Measurements from ENCODE around the gene KRTAP3-3.
A peak's percentile ranks its signal among the peaks of the same experiment; 100 is the strongest.

KRTAP3-3 gene

DNA sequence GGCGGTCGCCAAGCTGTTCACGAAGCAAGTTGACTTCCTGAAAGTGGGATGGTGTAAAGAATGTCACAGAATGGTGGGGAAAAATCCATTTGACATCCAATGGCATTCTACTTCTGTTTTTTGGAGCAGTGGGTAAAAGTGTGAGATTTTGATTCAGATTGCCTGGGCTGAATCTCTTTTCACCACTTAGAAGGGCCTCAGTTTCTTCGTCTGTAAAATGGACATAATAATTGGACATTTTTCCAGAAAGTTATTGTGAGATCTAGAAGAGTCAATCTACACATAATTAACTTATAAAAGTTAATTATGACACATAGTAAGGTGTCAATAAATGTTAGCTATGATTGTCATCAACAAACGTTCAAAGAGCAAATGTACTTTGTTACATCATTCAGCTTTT lies 12.8 kb downstream of the KRTAP3-3 start:
- Histone ChIP-seq H2AFZ (ENCODE audit: low read depth, low read length) (no peak overlapping the region), H3K36me3 (ENCODE audit: control insufficient read depth in 1 of 2, insufficient read depth in 2 of 2, low read depth in 1 of 2, low read length in 2 of 2) (no peaks in the 10 kb centered on the region), H3K18ac (ENCODE audit: low read depth in 1 of 2, low read length in 2 of 2) (no peak overlapping the region)

DNA sequence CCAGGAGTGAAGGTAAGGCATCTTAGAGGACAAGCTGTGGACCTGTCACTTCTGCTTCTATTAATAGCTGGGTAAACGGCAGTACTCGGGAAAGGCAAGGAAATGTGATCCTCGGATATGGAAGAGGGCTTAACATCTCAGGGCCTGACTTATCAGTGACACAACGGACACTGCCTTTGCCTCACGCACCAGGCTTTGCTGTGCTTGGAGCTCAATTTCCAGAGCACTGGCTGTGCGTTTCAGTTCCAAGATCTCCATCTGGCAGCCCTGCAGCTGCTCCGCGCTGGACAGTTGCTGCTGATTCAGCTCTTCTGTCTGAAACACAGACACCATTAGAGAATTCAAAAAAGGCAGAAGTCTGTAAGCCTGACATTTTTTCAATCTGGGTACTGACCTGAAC lies 13.4 kb downstream of the KRTAP3-3 start:
- H3K79me1 ChIP-seq (replicated peaks; ENCODE audit: low read length, poor library complexity, severe bottlenecking), result no peaks in the 10 kb centered on the region
- no peak overlapping the region for H3K4ac ChIP-seq (ENCODE audit: low read depth in 1 of 2, low read length in 2 of 2)
- H2AK5ac ChIP-seq (ENCODE audit: low read length, severe bottlenecking), result no peak overlapping the region
- no peak overlapping the region for H2BK15ac ChIP-seq (ENCODE audit: low read depth, poor library complexity, severe bottlenecking)
- H2BK12ac ChIP-seq (ENCODE audit: low read length in 2 of 2), result no peak overlapping the region
- no peaks in the 10 kb centered on the region for H3K9me3 ChIP-seq (ENCODE audit: control insufficient read depth, low read length)
- H2BK5ac ChIP-seq (ENCODE audit: low read depth, low read length, poor library complexity, severe bottlenecking), result no peak overlapping the region
- peak overlapping the region; percentile 65 for H3K9ac ChIP-seq (ENCODE audit: low read length)
- no peak overlapping the region for H2BK120ac ChIP-seq (ENCODE audit: low read depth, low read length)
- H3K23ac ChIP-seq (ENCODE audit: low read length in 2 of 2), result no peak overlapping the region
- H3K4me3 ChIP-seq (ENCODE audit: insufficient read depth in 1 of 2, low read depth in 1 of 2, low read length in 2 of 2), result peak overlapping the region in 1 of 2 experiments; percentile 50
- no peak overlapping the region for H3K4me2 ChIP-seq (ENCODE audit: low read length, poor library complexity, severe bottlenecking)
- no peaks in the 10 kb centered on the region for H3K36me3 ChIP-seq (ENCODE audit: control insufficient read depth in 1 of 2, insufficient read depth in 2 of 2, low read depth in 1 of 2, low read length in 2 of 2)
- 17% methylated on average over 8 of the region's 8 CpGs for WGBS
- H4K8ac ChIP-seq (ENCODE audit: low read length), result no peak overlapping the region
- no peak overlapping the region for H4K91ac ChIP-seq (ENCODE audit: low read length)
- no peak overlapping the region for H3K14ac ChIP-seq (ENCODE audit: low read length in 2 of 2)
- H3K4me1 ChIP-seq (ENCODE audit: control insufficient read depth, insufficient read depth, low read depth, low read length), result peaks cover 8% of the 10 kb centered on the region
- no peak overlapping the region for H3K27ac ChIP-seq (ENCODE audit: low read length, poor library complexity, severe bottlenecking)
- peak; percentile 33 for DNase-seq
- no peaks in the 10 kb centered on the region for H3K27me3 ChIP-seq (ENCODE audit: control insufficient read depth in 1 of 2, insufficient read depth in 1 of 2, low read length in 2 of 2)
- H2AFZ ChIP-seq (ENCODE audit: low read depth, low read length), result no peak overlapping the region
- no peak overlapping the region for H3K18ac ChIP-seq (ENCODE audit: low read depth in 1 of 2, low read length in 2 of 2)

More for the DNA sequence above, 12.8 kb downstream of the KRTAP3-3 start:
- Histone ChIP-seq H3K4me1 (ENCODE audit: control insufficient read depth, insufficient read depth, low read depth, low read length) (peaks cover 8% of the 10 kb centered on the region), H3K4me2 (ENCODE audit: low read length, poor library complexity, severe bottlenecking) (no peak overlapping the region), H3K27me3 (ENCODE audit: control insufficient read depth in 1 of 2, insufficient read depth in 1 of 2, low read length in 2 of 2) (no peaks in the 10 kb centered on the region), H3K9me3 (ENCODE audit: control insufficient read depth, low read length) (no peaks in the 10 kb centered on the region), H2BK15ac (ENCODE audit: low read depth, poor library complexity, severe bottlenecking) (no peak overlapping the region), H2BK5ac (ENCODE audit: low read depth, low read length, poor library complexity, severe bottlenecking) (no peak overlapping the region), H3K23ac (ENCODE audit: low read length in 2 of 2) (no peak overlapping the region), H2BK12ac (ENCODE audit: low read length in 2 of 2) (no peak overlapping the region), H3K27ac (ENCODE audit: low read length, poor library complexity, severe bottlenecking) (no peak overlapping the region), H4K91ac (ENCODE audit: low read length) (no peak overlapping the region), H3K4ac (ENCODE audit: low read depth in 1 of 2, low read length in 2 of 2) (no peak overlapping the region), H3K14ac (ENCODE audit: low read length in 2 of 2) (no peak overlapping the region), H4K8ac (ENCODE audit: low read length) (no peak overlapping the region), H2BK120ac (ENCODE audit: low read depth, low read length) (no peak overlapping the region), H3K9ac (ENCODE audit: low read length) (peak overlapping the region; percentile 65), H3K4me3 (ENCODE audit: insufficient read depth in 1 of 2, low read depth in 1 of 2, low read length in 2 of 2) (peak overlapping the region in 1 of 2 experiments; percentile 50), H2AK5ac (ENCODE audit: low read length, severe bottlenecking) (no peak overlapping the region), H3K79me1 (replicated peaks; ENCODE audit: low read length, poor library complexity, severe bottlenecking) (no peaks in the 10 kb centered on the region)
- no peak for DNase-seq
- 70% methylated on average over 3 of the region's 5 CpGs for WGBS

DNA sequence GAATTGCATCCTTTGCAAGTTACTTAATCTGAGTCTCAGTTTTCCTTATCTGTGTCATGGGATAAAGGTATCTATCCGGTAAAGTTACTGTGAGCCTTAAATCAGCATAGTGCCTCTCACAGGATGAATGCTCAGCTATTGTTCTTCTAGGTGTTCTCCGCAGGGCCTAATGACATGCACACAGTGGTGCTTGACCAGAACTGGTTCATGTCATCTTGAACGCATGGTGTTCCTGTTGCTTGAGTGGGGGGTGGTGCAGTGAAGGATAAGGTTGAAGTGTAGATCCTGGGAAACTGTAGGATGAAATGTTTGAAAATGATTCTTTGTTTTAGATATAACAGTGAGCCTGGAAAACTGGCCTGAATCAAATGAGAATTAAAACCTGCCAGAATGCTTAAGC lies 13.8 kb downstream of the KRTAP3-3 start:
- no peaks in the 10 kb centered on the region for H3K9me3 ChIP-seq (ENCODE audit: control insufficient read depth, low read length)
- no peak overlapping the region for H2BK15ac ChIP-seq (ENCODE audit: low read depth, poor library complexity, severe bottlenecking)
- H2AK5ac ChIP-seq (ENCODE audit: low read length, severe bottlenecking), result no peak overlapping the region
- no peak overlapping the region for H4K8ac ChIP-seq (ENCODE audit: low read length)
- no peak overlapping the region for H3K27ac ChIP-seq (ENCODE audit: low read length, poor library complexity, severe bottlenecking)
- no peaks in the 10 kb centered on the region for H3K79me1 ChIP-seq (replicated peaks; ENCODE audit: low read length, poor library complexity, severe bottlenecking)
- H2BK5ac ChIP-seq (ENCODE audit: low read depth, low read length, poor library complexity, severe bottlenecking), result no peak overlapping the region
- no peak overlapping the region for H3K14ac ChIP-seq (ENCODE audit: low read length in 2 of 2)
- H2BK120ac ChIP-seq (ENCODE audit: low read depth, low read length), result no peak overlapping the region
- no peaks in the 10 kb centered on the region for H3K36me3 ChIP-seq (ENCODE audit: control insufficient read depth in 1 of 2, insufficient read depth in 2 of 2, low read depth in 1 of 2, low read length in 2 of 2)
- no peak overlapping the region for H3K4ac ChIP-seq (ENCODE audit: low read depth in 1 of 2, low read length in 2 of 2)
- no peak overlapping the region for H3K4me2 ChIP-seq (ENCODE audit: low read length, poor library complexity, severe bottlenecking)
- H3K23ac ChIP-seq (ENCODE audit: low read length in 2 of 2), result no peak overlapping the region
- 76% methylated on average over 3 of the region's 3 CpGs for WGBS
- H2BK12ac ChIP-seq (ENCODE audit: low read length in 2 of 2), result no peak overlapping the region
- peak overlapping the region; percentile 65 for H3K9ac ChIP-seq (ENCODE audit: low read length)
- H2AFZ ChIP-seq (ENCODE audit: low read depth, low read length), result no peak overlapping the region
- H3K27me3 ChIP-seq (ENCODE audit: control insufficient read depth in 1 of 2, insufficient read depth in 1 of 2, low read length in 2 of 2), result no peaks in the 10 kb centered on the region
- peak overlapping the region in 1 of 2 experiments; percentile 50 for H3K4me3 ChIP-seq (ENCODE audit: insufficient read depth in 1 of 2, low read depth in 1 of 2, low read length in 2 of 2)
- H3K4me1 ChIP-seq (ENCODE audit: control insufficient read depth, insufficient read depth, low read depth, low read length), result peaks cover 8% of the 10 kb centered on the region
- H3K18ac ChIP-seq (ENCODE audit: low read depth in 1 of 2, low read length in 2 of 2), result no peak overlapping the region
- DNase-seq, result no peak
- H4K91ac ChIP-seq (ENCODE audit: low read length), result no peak overlapping the region

DNA sequence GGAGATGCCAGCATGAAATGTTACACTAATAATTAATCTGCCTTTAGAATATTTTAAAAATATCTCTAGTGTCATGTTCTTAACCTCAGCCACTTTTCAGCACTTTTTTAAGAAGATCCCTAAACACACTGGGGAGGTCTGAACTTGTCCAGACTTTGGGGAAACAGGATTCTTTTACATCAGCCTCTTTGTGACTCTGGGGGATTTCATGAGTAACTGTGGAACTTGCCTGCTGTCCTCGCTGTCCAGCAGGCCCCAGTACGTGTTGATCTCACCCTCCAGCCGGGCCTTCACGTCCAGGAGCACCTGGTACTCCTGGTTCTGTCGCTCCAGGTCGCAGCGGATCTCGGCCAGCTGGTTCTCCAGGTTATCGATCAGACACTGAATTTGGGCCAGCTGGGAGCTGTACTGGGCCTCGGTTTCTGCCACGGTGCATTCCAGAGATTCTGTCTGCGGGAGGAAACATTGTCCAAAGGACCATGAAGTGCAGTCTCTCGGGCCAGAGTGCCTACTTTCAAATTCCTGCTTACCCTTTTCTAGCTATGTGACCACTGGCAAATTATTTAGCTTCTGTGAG lies 15.3 kb downstream of the KRTAP3-3 start:
- no peak overlapping the region for H3K9ac ChIP-seq (ENCODE audit: low read length)

More for the DNA sequence above, 15.3 kb downstream of the KRTAP3-3 start:
- H3K4ac ChIP-seq (ENCODE audit: low read depth in 1 of 2, low read length in 2 of 2), result no peak overlapping the region
- H3K14ac ChIP-seq (ENCODE audit: low read length in 2 of 2), result no peak overlapping the region
- no peak overlapping the region for H4K8ac ChIP-seq (ENCODE audit: low read length)
- H3K36me3 ChIP-seq (ENCODE audit: control insufficient read depth in 1 of 2, insufficient read depth in 2 of 2, low read depth in 1 of 2, low read length in 2 of 2), result no peaks in the 10 kb centered on the region
- no peak overlapping the region for H2BK5ac ChIP-seq (ENCODE audit: low read depth, low read length, poor library complexity, severe bottlenecking)
- H2AK5ac ChIP-seq (ENCODE audit: low read length, severe bottlenecking), result no peak overlapping the region
- H3K23ac ChIP-seq (ENCODE audit: low read length in 2 of 2), result no peak overlapping the region
- no peak overlapping the region for H3K27ac ChIP-seq (ENCODE audit: low read length, poor library complexity, severe bottlenecking)
- peaks cover 8% of the 10 kb centered on the region for H3K4me1 ChIP-seq (ENCODE audit: control insufficient read depth, insufficient read depth, low read depth, low read length)
- H3K79me1 ChIP-seq (replicated peaks; ENCODE audit: low read length, poor library complexity, severe bottlenecking), result no peaks in the 10 kb centered on the region
- no peaks in the 10 kb centered on the region for H3K27me3 ChIP-seq (ENCODE audit: control insufficient read depth in 1 of 2, insufficient read depth in 1 of 2, low read length in 2 of 2)
- no peak overlapping the region for H2BK120ac ChIP-seq (ENCODE audit: low read depth, low read length)
- no peaks in the 10 kb centered on the region for H3K9me3 ChIP-seq (ENCODE audit: control insufficient read depth, low read length)
- no peak overlapping the region for H3K18ac ChIP-seq (ENCODE audit: low read depth in 1 of 2, low read length in 2 of 2)
- no peak overlapping the region for H3K4me2 ChIP-seq (ENCODE audit: low read length, poor library complexity, severe bottlenecking)
- no peak overlapping the region for H2BK15ac ChIP-seq (ENCODE audit: low read depth, poor library complexity, severe bottlenecking)
- no peak overlapping the region for H2BK12ac ChIP-seq (ENCODE audit: low read length in 2 of 2)
- H2AFZ ChIP-seq (ENCODE audit: low read depth, low read length), result no peak overlapping the region
- no peak overlapping the region for H3K4me3 ChIP-seq (ENCODE audit: insufficient read depth in 1 of 2, low read depth in 1 of 2, low read length in 2 of 2)
- no peak for DNase-seq
- WGBS, result 92% methylated on average over 13 of the region's 13 CpGs
- no peak overlapping the region for H4K91ac ChIP-seq (ENCODE audit: low read length)
